Anterior cingulate cortex (tissue), 58 donors: ENCODE data around the gene NUDT16.

Experiments used
- DNase-seq, 58 donors: peaks; one replicate each; lab custom pipeline; 2025; lab: John Stamatoyannopoulos, UW

NUDT16 gene

GRCh38 chr3:131381445-131382291, at the start of gene NUDT16:
Gene NUDT16 (plus strand): TSS chr3:131381774. CDS start chr3:131381805, 31 bp downstream.
- peak; percentile 73 to 99 (median 97) for DNase-seq

- peak in 1 of 58 donors; percentile 6 for DNase-seq
Measured at GRCh38 chr3:131338948-131339640, 42.5 kb upstream of the NUDT16 start.

DNA sequence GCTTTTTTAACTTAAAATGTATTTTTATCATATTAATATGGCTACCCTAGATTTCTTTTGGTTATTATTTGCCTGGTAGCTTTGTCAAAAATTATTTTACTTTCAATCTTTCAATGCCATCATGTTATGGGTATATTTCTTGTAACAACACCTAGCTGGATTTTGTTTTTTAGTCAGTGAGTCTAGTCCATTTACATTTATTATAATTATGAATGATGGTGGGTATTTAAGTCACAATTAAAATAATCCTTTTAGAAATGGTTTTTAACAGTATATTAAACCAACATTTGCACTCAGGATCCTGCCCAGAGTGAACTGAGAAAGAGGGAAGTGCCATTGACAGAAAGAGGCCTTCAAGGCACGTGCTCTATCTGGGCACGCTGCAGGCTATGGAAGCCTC, 39.8 kb upstream of the NUDT16 start:
- DNase-seq: no peak

DNA sequence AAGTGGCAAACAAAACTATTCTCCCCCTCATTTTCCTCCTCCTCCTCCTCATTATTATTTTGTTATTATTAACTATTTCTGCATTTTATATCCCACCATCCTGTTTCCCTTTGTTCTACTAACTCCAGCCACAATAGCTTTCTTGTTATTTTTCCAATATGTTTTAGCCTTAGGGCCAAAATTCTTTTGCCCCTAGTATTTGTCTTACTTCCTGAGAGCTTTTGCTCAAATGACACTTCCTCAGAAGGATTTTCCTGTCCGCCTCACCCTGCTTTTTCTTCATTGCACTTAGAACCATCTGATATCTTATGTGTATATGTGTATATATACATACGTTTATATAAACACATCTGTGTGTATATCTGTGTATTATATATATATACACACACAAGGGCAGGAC, 32.7 kb upstream of the NUDT16 start:
- DNase-seq: no peak

DNA sequence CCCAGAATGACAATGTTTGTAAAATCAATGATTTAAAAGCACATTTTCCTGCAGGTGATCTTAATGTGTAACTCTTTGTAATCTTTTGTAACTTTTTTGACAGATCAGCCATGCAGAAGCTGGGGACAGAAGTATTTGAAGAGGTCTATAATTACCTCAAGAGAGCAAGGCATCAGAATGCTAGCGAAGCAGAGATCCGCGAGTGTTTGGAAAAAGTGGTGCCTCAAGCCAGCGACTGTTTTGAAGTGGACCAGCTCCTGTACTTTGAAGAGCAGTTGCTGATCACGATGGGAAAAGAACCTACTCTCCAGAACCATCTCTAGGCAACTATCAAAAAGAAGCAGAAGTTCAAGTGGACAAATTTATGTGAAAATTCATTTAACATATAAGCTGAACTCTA, 32.1 kb upstream of the NUDT16 start:
- DNase-seq: no peak

GRCh38 chr3:131349946-131350347, 31.6 kb upstream of the NUDT16 start:
- DNase-seq: peak in 2 of 58 donors; percentile 12 to 21

GRCh38 chr3:131350506-131350905, 31.1 kb upstream of the NUDT16 start:
- DNase-seq: no peak

DNA sequence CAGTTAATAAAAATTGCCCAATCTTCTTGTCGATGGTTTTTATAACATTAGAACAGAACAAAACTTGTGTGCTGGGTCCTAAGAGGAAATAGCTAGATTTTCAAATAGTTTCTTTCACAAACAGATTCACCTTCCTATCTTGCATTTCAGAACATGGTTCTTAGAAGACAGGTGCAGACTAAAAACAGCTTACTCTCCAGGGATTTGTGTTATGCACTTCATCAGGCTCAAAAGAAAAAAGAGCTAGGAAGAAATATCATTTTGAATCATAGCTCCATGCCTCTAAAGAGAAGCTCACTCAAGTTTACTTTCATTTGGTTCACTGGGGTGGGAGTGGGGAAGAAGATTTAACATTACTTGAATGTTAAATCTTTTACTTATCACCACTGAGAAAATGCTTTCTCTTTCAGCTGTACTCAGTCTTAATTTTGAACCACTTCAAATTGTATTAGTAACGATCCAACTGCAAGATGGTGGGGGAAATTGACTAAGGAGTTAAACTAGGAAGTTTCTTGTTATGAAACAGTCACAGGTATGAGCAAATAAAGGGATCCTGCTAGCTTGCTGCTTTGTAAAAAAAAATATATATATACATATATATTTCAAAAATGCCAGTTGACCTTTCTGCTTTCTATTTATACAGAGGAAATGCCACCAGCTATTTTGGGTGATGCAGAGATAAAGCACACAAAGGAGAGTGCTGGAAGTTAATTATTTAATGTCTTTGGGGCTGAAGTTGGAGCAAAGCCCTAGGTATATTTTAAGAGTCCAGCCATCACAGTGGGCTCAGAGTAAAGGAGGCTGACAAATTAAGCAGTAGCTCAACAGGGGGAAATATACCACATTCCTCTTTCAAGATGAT, 28.3 kb upstream of the NUDT16 start:
- no peak for DNase-seq

GRCh38 chr3:131353986-131354385, 27.6 kb upstream of the NUDT16 start:
- no peak for DNase-seq

DNA sequence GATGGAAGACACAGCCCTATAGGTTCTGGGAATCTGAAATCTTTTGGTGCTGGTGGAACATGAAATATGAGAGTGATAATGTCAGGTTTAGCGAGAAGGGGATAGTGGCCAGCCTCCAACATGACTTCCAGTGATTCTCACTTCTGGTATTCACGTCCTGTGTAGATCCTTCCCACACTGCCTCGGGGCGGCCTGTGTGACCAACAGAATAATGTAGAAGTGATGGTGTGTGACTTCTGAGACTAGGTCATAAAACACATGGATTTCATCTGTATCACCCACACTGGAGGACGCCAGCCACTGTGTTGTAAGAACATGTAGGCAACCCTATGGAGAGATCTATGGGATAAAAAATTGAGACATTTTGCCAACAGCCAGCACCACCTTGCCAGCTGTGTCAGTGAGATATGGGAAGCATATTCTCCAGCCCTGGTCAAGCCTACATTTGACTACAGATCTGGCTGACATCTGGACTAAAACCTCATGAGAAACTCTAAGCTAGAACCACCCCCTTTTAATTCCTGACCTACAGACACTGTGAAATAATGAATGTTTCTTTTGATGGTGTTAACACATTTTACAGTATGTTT, 25.5 kb upstream of the NUDT16 start:
- DNase-seq: no peak

GRCh38 chr3:131357275-131357674, 24.3 kb upstream of the NUDT16 start:
- no peak for DNase-seq

- peak in 2 of 58 donors; percentile 11 to 16 for DNase-seq
Measured at GRCh38 chr3:131360191-131360755, 21.3 kb upstream of the NUDT16 start.

DNA sequence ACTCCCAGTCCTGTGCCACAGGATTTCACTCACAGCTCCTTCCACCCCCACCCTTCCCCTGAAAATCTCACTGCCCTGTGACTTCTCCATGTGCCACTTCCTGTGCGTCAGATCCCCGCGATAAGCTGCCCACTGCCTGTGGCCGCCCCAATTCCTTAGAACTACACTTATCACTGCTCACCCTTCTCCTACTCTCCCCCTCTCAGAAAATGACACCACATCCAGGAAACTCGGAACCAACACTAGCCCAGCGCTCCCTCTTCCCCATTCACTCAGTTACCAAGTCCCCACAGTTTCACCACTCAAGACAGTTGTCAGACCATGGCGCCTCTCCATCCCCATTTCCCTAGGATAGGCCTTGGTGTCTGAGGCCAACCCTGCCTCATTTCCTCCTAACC, 20.5 kb upstream of the NUDT16 start:
- peak in 3 of 58 donors; percentile 3 to 16 (median 3) for DNase-seq

GRCh38 chr3:131361464-131362421, 19.8 kb upstream of the NUDT16 start:
- DNase-seq: peak in 22 of 58 donors; percentile 10 to 58 (median 28)

DNA sequence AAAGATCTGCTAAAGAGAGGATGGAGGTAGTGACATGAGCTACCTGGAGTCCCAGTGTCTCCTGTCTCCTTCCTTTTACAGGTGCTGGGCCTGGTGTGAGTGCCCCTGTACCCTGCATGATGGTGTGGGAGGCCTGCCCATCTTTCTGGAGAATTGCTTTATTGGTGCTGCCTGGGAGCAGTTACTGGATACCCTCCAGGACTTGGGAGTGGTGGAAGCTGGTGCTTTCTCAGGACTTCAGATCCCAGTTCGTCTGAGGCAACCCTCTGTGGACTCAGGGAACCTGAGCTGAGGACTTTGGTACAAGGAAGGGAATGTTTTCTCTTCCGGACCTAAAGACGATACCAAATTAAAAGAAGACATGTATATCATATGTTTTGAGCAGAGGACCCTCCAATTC, 18.3 kb upstream of the NUDT16 start:
- no peak for DNase-seq

GRCh38 chr3:131370935-131371687, 10.5 kb upstream of the NUDT16 start:
- no peak for DNase-seq

GRCh38 chr3:131371688-131372066, 9.9 kb upstream of the NUDT16 start:
- no peak for DNase-seq

GRCh38 chr3:131374741-131375140, 6.8 kb upstream of the NUDT16 start:
- DNase-seq: no peak
